Measurements from ENCODE around the gene NR2C2AP.

The NR2C2AP gene

DNA sequence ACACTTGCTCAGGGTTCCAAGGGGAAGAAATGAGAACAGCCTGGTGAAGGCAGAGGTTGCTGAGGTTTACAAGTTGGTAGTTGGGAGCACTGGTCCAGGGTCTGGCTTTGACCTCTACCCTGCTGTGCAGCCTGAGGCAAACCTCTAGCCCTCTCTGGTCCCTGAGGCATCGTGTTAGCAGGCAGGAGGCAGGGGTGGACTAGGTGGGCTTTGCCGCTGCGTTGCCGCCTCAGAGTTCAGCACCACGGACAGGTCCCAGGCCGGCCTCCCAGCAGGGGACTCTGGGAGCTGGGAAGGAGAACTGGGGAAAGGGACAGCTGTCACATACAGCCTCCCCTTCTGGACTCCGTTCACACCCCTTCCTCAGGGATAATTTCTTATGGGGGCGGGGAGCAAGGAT lies 11.7 kb upstream of the NR2C2AP start:
- DNase-seq (ENCODE audit: low read depth in 2 of 2) = no peak

DNA sequence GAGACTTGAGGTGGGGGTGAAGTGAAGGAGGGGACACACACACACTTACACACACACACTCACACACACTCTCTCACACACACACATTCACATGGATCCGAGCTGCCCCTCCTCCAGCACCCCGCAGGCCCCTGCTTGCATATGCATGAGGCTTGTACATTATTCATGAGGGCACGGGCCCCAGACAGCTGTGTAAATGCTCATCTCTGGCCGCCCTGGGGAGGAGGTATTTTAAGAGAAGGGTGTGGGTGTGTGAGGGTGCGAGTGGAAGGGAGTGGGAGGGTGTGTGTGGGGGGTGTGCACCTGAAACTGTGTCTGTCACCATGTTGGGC lies 10.9 kb upstream of the NR2C2AP start:
- no peak for DNase-seq (ENCODE audit: low read depth in 2 of 2)

DNA sequence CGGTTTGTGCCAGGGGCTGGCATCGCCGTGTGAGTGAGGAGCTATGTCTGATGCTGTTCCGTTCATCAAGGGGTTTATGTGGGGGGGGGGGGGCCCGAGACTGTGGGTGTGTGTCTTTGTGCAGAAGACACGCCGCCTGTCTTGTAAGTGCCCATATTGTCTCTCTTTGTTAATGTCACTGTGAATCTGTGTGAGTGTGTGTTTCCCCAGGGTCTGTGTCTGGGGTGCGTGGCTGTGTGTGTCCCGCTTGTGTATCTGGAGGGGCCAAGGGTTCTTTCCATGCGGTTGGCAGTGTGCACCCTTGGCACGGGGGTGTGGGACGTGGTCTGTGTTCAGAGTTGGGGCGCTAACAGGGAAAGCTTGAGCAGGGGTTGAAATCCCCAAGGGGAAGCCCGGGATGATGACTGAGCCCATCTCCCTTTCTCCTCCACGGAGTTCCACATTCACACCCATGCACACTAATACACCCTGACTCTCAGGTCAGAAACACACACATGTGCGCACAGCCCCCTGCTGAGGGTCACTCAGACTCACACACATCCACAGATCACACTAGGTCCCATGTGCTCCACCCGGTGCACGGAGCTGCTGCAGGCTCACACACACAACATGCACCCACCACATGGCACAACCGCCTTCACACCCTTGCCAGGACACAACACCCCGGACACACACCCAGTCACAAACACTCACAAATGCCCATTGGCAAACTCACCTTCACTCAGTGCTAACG lies 10.4 kb upstream of the NR2C2AP start:
- DNase-seq (ENCODE audit: low read depth in 2 of 2) = no peak

DNA sequence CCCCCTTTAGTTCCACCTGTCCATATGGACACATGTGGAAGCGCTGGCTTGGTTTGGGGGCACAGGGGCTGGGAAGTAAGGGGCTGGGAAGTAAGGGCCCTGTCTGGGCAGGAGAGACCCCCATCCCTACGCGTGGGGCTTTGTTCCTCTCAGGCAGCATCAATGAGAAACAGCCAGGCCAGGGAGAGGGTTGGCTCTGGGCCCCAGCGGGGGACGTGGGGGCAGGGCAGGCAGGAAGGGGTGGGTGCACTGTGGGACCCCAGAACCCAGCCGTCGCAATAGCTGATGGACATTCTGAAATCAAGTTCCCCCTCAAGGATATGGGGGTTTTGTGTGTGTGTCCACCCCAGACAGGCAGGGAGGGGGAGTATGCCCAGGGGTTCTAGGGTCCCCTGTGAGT lies 9.7 kb upstream of the NR2C2AP start:
- no peak for DNase-seq (ENCODE audit: low read depth in 2 of 2)

DNA sequence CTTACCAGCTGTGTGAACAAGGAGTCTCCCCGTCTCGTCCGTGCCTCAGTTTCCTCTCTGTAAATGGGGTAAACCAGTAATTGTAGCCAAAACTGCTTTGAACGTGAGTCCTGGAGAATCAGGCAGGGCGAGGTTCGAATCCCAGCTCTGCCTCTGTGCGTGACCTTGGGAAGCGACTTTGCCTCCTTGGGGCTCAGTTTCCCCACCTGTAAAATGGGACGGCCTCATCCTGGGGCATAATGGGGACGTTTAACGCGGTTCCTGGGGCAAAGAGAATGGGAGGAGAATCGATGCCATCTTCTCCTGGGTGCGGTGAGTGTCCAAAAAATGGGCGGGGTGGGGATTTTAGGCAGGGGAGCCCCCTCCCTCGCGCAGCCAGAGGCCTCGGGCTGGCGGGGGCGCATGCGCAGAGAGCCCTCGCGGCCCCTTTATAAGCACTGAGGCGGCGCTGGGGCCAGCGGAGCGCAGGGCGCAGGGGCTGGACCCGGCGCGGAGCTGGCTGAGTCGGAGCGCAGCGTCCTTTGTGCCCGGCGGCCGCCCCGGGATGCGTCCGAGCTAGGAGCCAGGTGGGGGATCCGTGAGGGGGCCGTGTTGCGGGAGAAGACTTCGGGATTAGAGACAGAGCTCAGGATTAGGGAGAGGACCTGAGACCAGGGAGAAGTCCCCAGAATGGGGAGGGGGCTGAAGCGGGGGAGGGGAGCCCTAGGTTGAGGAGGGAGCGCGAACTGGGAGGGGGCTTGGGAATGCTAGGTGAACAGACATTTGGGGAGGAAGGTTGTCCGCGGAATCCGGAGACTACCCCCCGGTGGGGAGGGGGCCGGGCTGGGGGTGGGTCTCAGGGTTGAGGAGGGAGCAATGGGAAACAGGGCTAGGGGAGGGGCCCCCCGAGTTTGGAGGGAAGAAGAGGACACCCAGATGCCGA lies 8.5 kb upstream of the NR2C2AP start, which contains the start of gene NCAN:
TSS of gene NCAN (plus strand) at position 460 of the 922 bp plus-strand sequence. CDS start 4,996 bp downstream, outside the sequence.
- no peak for DNase-seq (ENCODE audit: low read depth in 2 of 2)

DNA sequence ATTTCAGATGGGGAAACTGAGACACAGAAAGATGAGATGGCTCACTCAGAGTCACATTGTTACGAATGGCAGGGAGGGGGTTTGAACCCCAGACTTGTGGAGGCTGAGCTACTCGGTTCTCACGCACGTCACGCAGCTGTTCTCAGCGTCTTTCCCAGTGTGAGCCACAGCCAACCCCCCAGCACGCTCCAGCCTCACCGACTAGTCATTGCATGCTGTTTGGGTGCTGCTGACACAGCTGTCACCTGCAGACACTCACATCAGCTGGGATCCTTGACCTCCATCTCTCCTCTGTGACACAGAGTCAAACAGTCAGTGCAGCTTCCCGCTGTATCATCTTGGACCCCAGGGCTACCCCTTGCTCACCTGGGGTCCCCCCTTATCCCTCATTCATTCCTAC lies 6.2 kb upstream of the NR2C2AP start:
- no peak for DNase-seq (ENCODE audit: low read depth in 2 of 2)

DNA sequence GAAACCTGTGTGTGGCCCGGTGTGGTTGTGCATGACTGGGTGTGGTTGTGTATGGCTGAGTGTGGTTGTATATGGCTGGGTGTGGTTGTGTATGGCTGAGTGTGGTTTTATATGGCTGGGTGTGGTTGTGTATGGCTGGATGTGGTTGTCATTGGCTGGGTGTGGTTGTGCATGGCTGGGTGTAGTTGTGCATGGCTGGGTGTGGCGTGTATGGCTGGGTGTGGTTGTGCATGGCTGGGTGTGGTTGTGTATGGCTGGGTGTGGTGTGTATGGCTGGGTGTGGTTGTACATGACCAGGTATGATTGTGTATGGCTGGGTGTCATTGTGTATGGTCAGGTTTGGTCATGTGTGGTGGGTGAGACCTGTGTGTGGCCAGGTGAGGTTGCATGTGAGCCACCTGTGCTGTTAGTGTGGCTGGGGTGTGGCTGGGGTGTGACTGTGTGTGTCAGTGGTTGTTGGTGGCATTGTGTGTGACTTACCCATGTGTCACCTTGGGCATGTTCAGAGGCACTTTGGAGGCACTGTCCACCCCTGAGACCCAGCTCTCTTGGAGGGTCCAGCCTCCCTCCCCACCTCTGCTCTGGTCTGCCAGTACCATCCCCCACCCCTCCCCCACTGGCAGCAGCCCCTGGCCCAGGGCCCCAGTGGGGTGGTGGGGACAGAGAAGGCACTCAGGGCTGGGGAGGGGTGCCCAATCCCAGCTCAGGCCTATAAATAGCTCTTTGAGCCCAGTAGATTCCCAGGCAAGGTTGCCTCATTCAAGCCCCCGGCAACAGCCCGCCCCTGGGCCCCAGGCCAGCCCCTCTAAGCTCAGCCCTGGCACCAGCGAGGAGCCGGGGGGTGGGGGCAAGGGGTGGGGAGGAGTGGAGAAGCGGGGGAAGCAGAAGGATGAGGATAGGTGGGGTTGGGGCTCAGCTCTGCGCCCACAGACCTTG lies 4.7 kb upstream of the NR2C2AP start:
- DNase-seq (ENCODE audit: low read depth in 2 of 2) = no peak

DNA sequence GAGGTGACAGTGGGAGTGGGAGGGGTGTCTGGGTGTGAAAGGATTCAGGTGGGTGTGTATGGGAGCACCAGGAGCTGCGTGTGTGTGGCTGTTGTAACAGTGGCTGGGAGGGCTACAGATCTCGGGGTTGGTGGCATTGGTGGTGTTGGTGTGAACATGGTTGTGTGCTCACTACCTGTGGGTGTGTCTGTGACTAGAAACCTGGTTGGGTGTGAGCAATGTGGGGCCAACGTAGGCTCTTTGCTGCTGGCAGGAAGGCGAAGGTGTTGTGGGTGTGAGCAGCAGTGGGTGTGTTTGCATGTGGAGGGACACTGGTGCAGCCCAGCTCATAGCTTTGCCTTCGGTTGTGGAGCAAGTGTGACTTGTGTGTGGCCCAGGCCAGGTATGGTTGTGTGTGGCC lies 3.7 kb upstream of the NR2C2AP start:
- DNase-seq (ENCODE audit: low read depth in 2 of 2) = no peak

DNA sequence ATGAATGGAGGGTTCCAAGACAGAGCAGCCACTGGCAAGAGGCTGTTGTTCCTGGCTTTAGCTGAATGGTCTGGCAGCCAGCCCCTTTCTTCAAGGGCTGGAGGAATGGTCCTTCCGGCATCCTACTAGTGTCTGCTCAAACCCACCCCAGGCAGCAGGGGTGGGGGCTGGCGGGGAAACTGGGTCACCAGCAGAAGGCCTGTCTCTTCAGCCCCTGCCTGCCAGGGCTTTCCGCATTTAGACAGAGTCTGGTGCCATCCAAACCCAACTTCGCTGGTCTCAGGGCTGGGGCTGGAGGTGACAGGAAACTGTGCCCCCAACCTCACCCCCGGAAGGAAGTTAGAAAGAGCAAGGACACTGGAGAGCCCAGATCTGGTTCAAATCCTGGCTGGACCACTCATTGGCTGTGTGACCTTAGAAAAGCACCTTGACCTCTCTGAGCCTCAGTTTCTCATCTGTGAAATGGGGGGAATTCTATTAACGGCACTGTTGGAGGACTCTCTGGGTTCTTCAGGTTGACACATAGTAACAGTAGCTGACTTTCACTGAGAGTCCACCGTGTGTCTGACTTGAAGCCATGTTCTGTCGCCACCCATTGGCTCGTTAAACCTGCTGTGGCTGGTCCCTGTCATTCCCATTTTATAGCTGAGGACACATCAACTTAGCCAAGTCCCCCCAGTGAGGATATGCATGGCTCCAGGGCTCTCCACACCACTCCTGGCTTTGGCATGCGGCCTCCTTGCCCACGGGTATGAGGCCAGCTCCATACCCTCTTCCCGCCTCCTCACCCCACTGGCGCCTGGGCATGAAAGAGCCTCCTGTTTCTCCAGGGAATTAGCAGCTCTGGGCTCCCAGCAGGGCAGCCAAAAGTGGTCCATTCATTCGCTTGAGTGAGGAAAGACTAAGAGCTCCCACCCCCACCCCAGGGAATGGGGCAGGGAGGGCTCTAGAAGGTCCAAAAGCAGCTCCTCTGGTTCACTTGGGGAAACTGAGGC lies 2.5 kb upstream of the NR2C2AP start:
- DNase-seq (ENCODE audit: low read depth in 2 of 2) = no peak

DNA sequence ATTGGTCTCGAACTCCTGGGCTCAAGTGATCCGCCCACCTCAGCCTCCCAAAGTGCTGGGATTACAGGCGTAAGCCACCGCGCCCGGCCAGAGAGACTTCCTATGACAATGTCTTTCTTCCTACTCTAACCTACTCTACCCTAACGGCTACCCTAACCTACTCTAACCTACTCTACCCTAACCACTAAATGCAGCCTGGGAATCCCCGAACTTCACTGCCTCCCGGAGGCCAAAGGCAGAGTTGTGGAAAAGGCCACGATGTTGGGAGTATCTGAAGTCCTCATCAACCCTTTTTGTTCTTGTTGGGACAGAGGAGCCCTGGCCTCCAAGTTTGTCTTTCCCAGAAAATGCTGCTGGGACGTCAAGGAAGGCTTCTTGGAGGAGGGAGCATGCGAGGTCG lies 967 bp upstream of the NR2C2AP start:
- no peak for DNase-seq (ENCODE audit: low read depth in 2 of 2)

DNA sequence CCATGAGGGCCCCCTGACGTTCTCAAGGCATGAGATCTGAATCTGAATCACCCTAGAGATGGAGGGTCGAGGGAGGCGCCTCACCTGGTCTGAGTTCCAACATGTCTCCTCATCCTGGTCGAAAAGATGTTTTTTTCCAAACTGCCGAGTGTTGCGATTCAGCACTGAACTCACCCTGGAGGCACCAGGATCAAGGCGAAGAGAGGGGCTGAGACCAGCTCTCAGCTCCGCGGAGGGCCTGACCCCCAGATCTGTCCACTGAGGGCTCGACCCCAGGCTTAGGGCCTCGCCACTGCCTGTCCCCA lies 555 bp downstream of the NR2C2AP start:
- no peak for DNase-seq (ENCODE audit: low read depth in 2 of 2)

DNA sequence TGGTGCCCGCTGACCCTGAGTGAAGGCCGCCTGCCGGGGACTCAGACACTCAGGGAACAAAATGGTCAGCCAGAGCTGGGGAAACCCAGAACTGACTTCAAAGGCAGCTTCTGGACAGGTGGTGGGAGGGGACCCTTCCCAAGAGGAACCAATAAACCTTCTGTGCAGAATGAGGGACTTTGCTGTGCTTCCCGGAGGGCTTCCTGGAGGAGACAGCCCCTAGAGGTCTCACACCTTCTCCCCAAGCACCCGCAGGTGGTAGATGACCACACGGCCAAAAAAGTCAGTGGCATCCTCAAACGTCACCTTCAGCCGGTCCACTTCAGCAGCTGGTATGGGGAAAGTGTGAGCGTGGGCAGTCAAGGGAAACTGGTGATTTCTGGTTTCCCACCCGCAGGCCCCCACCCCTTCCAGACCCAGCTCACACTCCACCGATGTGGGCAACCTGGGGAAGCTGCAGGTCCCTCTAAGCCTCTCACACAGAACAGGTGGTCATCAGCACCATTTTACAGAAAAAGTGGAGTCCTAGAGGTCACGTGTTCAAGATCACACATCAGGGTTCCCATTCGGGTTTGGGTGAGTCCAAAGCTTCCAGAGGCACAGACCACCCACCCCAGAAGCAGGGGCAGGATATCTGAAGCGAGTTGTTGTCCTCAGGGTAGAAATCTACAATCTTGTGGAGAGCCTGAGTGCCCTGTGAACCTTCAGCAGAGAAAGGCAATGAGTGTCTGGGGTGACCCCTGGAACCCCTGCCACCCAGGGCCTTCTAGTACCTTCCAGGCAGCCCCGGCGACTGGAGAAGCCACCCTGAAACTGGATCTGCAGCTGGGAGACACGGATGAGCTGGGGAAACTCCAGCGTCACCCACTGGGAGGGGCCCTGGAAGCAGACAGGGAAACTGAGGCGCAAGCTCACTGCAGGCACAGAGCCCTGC lies 1.2 kb downstream of the NR2C2AP start:
- DNase-seq (ENCODE audit: low read depth in 2 of 2) = no peak

DNA sequence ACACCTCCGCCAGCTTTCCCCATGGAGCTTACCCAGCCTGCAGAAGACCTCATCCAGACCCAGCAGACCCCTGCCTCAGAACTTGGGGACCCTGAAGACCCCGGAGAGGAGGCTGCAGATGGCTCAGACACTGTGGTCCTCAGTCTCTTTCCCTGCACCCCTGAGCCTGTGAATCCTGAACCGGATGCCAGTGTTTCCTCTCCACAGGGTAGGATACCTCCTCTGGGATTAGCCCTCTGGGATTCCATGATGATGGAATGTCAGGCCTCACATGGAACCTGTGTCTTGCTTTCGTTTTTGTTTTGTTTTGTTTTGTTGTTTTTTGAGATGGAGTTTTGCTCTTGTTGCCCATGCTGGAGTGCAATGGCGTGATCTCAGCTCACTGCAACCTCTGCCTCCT lies 9.3 kb downstream of the NR2C2AP start:
- no peak for DNase-seq (ENCODE audit: low read depth in 2 of 2)

DNA sequence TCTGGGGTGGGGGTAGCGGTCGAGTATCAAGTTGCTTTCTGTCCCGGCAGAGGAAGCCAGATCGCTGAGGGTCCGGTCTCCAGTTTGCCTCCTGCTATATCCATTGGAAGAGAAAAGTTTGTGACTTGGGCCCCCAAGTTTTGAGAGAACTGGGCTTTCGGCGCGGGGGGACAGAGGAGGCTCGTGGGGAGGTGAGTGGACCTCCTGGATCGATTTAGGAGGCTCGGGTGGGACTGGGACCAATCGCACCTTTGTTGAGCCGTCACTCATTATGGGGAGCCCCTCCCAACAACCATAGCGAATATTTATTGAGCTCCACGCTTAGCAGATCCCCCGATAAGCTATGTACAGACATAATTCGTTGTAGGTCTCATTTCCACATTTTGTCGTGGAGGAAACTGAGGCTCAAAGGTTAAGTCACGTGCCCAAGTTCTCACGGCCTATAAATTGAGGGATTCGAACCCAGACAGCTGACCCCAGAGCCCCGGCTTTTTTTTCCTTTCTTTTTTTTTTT lies 10.2 kb downstream of the NR2C2AP start:
- no peak for DNase-seq (ENCODE audit: low read depth in 2 of 2)

DNA sequence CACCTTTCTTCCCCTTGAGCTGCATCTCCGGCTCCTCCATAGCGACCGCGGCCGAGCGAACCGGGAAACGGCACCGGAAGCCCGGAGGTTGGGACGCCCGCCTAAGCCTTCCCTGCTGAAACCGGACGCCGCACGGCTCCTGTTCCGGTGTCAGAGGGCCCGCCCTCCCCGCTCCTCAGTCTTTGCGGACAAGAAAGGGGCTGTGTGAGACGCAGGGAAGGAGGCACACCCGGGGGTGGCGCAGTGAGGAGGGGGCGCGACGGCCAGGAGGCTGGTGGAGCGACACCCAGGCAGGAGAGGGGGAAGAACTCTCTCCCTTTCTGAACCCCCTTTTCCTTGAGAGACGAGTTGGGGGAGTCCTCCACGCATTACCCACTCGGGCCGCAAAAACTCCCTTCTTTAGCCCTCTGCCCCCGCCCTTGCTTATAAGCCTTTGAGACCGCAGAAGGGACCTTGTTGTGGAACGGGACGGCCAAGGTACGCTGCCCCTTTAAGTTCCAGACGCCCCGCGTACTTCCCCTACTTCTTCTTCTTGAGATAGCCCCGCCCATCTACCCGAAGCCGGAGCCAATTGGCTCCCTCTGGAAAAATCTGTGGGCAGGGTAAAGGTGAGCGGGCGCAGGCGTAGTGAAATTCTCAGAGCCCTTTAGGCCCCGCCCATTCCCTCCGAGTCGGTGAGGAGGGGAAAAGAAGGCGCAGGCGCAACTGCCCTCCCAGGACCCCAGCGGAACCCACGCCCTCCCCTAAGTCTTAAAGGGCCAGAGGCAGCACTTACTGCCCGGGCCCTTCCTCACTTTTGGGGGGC lies 10.9 kb downstream of the NR2C2AP start, which contains the start of the genes BORCS8 and RFXANK:
TSS of gene BORCS8 (minus strand) at position 75 of the 805 bp plus-strand sequence. CDS start at position 40, 35 bp downstream.
TSS of gene RFXANK (plus strand) at position 181 of the 805 bp plus-strand sequence. CDS start 1,689 bp downstream, outside the sequence.
- DNase-seq (ENCODE audit: low read depth in 2 of 2) = peak; percentile 96 to 99

DNA sequence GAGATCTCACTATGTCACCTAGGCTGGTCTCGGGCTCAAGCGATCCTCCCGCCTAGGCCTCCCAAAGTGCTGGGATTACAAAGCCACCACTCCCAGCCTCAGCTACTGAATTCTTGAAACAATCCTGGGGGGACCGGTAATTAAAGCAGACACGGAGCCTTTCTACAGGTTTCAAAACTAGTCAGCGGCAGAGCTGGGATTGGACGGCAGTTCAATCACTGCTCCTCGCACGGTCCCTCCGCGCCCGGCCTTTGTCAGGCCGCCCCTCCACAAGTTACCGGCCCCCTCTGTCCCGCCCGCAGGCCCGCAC lies 11.5 kb downstream of the NR2C2AP start:
- no peak for DNase-seq (ENCODE audit: low read depth in 2 of 2)

DNA sequence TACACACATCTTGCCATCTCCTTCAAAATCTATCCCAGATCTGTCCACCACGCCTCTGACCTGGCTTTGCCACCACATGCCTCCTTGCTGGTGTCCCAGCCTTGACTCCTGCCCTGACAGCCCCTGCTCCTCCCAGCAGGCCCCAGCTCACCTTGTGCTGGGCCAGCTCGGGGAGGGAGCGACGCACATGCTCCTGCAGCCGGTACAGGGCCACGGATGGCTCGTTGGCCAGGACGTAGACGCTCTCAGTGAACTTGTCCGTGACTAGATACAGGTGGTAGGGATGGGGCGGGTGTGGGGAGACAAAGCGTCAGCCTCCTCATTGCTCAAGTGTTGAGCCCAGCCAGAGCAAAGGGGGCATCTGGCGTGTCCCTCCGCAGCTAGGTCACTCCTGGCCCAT lies 16.5 kb downstream of the NR2C2AP start:
- no peak for DNase-seq (ENCODE audit: low read depth in 2 of 2)

DNA sequence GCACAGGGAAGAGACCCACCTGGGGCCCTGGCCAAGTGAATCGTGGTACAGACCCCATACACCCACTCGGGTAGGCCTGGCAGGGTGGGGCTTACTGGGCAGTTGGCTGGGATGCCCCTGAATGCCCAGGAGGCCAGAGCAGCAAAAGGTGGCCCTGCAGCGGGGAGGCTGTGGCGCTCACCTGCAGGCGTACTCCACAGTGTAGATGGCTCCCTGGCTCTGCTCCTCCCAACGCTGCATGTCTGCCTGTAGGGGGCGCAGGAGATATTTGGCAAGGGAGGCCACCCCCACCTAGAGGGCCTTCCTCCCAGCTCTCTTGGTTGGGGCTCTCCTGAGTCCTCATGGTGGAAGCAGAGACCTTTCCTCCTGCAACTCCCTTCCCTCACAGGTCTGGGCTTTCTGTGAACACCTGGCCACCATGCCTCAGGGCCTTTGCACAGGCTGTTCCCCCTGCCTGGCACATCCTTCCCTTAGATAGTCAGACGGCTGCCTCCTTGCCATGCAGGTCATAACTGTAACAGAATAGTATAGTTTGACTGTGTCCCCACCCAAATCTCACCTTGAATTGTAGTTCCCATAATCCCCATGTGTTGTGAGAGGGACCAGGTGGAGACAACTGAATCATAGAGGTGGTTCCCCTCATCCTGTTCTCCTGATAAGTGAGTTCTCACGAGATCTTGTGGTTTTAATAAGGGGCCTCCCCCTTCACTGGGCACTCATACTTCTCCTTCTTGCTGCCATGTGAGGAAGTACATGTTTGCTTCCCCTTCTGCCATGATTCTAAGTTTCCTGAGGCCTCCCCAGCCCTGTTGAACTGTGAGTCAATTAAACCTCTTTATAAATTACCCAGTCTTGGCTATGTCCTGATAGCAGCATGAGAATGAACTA lies 17.1 kb downstream of the NR2C2AP start:
- DNase-seq (ENCODE audit: low read depth in 2 of 2) = peak; percentile 36 to 57

All from activated CD8-positive, alpha-beta memory T cell treated with anti-CD3 and anti-CD28 coated beads for 4 hours (primary cell).